ENCODE data around the gene TMEM134.

The TMEM134 gene

GRCh38 chr11:67456068-67456705, 12.9 kb downstream of the TMEM134 start:
- DNase-seq = no peak

GRCh38 chr11:67455054-67455453, 14.0 kb downstream of the TMEM134 start, which contains the start of gene CABP4:
CABP4 (plus strand) TSS chr11:67455354; CDS start chr11:67455424, 70 bp downstream.
- DNase-seq = no peak

GRCh38 chr11:67453816-67454732, 15.0 kb downstream of the TMEM134 start:
- no peak for DNase-seq

- DNase-seq = no peak
These were observed 16.7 kb downstream of the TMEM134 start, which contains the start of gene GPR152 for GRCh38 chr11:67452141-67452952. GPR152 (minus strand) TSS chr11:67452729; CDS start chr11:67452724, 5 bp downstream.

GRCh38 chr11:67451658-67451976, 17.4 kb downstream of the TMEM134 start:
- no peak for DNase-seq

- no peak for DNase-seq
These were observed 18.0 kb downstream of the TMEM134 start for GRCh38 chr11:67450796-67451657.

GRCh38 chr11:67449116-67449844, 19.8 kb downstream of the TMEM134 start:
- DNase-seq = peak; percentile 68

GRCh38 chr11:67448220-67448609, 20.8 kb downstream of the TMEM134 start:
- DNase-seq = no peak

- no peak for DNase-seq
These were observed 23.5 kb downstream of the TMEM134 start for GRCh38 chr11:67445515-67445914.

- no peak for DNase-seq
These were observed 26.3 kb downstream of the TMEM134 start for GRCh38 chr11:67442504-67443404.

- DNase-seq = no peak
These were observed 27.2 kb downstream of the TMEM134 start for GRCh38 chr11:67441731-67442351.

- DNase-seq = no peak
These were observed 27.9 kb downstream of the TMEM134 start for GRCh38 chr11:67441098-67441563.

- DNase-seq = no peak
These were observed 28.6 kb downstream of the TMEM134 start for GRCh38 chr11:67440229-67441097.

GRCh38 chr11:67439321-67440228, 29.5 kb downstream of the TMEM134 start:
- DNase-seq = no peak

- DNase-seq = no peak
These were observed 30.7 kb downstream of the TMEM134 start for GRCh38 chr11:67438158-67438902.

- DNase-seq = no peak
These were observed 31.3 kb downstream of the TMEM134 start for GRCh38 chr11:67437809-67438157.

All from NCI-H510A treated with DMSO at 0.1 percent for 48 hours (cell line).